H1 (cell line): ENCODE results near the gene OR2AG1. TPM values are rescaled to one million over a fixed set of nuclear protein-coding genes. Genes with fewer than 3 reads are reported as not detected.

Source experiments
- CTCF ChIA-PET: fragments of 300-600 bp; sonication (Branson Sonifier 250); formaldehyde crosslinking; loops from one replicate; lab custom pipeline; 2021; ENCODE audit not compliant: partially characterized antibody; lab: Charles Lee
- POLR2A ChIA-PET: fragments of 300-600 bp; sonication (Branson Sonifier 250); formaldehyde crosslinking; loops from one replicate; lab custom pipeline; 2021; ENCODE audit warnings: inconsistent platforms; ENCODE audit not compliant: partially characterized antibody; lab: Charles Lee
- DNase-seq, 2 experiments: peaks; one replicate each; pipeline versions ENCODE4 v3.0.0 to v3.0.0-alpha.2; 2010 to 2022; ENCODE audit warnings: low spot score in 2 of 2, low read depth in 1 of 2, mixed read lengths in 1 of 2
- FAIRE-seq: peaks from 2 replicates; lab custom pipeline; 2011; peaks lifted over from hg19 to GRCh38; lab: Jason Lieb, UNC
- H2AFZ ChIP-seq: 2 replicates; pipeline ENCODE4 v1.8.1; 2012; ENCODE audit warnings: low read length, inconsistent platforms
- H2AK5ac ChIP-seq: 2 replicates; pipeline ENCODE4 v1.6.1; 2013; ENCODE audit warnings: low read depth, low read length
- H2BK120ac ChIP-seq: replicated peaks from 2 replicates; pipeline ENCODE3; 2013; ENCODE audit warnings: low read depth, low read length, inconsistent platforms
- H2BK12ac ChIP-seq: 2 replicates; pipeline ENCODE4 v1.6.1; 2013; ENCODE audit warnings: low read depth, low read length
- H2BK15ac ChIP-seq: 2 replicates; pipeline ENCODE4 v1.6.1; 2013; ENCODE audit warnings: low read length
- H2BK20ac ChIP-seq: 2 replicates; pipeline ENCODE4 v1.6.1; 2013; ENCODE audit warnings: low read length
- H2BK5ac ChIP-seq: 2 replicates; pipeline ENCODE4 v1.6.1; 2013; ENCODE audit warnings: low read depth, low read length
- H3K14ac ChIP-seq: 2 replicates; pipeline ENCODE4 v1.6.1; 2013; ENCODE audit warnings: inconsistent platforms; ENCODE audit not compliant: insufficient read length
- H3K18ac ChIP-seq: 2 replicates; pipeline ENCODE4 v1.6.1; 2013; ENCODE audit warnings: low read length; ENCODE audit errors: extremely low read depth
- H3K23ac ChIP-seq: 2 replicates; pipeline ENCODE4 v1.6.1; 2013; ENCODE audit warnings: inconsistent platforms; ENCODE audit not compliant: insufficient read length
- H3K23me2 ChIP-seq: 2 replicates; pipeline ENCODE4 v1.6.1; 2013; ENCODE audit warnings: low read depth, low read length
- H3K27ac ChIP-seq: 2 replicates; pipeline ENCODE4 v1.6.1; 2011; ENCODE audit warnings: low read depth, low read length, inconsistent platforms
- H3K27me3 ChIP-seq, 4 experiments: replicated peaks in 1 of 4; 1 replicate in 1 of 4; 2 replicates in 3 of 4; pipeline versions ENCODE4 v1.6.1 to v1.8.1; 2011 to 2013; ENCODE audit warnings: low read length in 3 of 4, mild to moderate bottlenecking in 3 of 4, inconsistent platforms in 2 of 4, mixed read lengths in 2 of 4, moderate library complexity in 1 of 4; ENCODE audit not compliant: control insufficient read depth in 3 of 4, insufficient read depth in 3 of 4; ENCODE audit errors: extremely low read depth in 1 of 4
- H3K36me3 ChIP-seq, 4 experiments: 2 replicates each; pipeline versions ENCODE4 v1.6.1 to v1.8.1; 2011 to 2013; ENCODE audit warnings: mild to moderate bottlenecking in 4 of 4, low read length in 3 of 4, moderate library complexity in 2 of 4, control low read depth in 1 of 4, inconsistent platforms in 1 of 4; ENCODE audit not compliant: insufficient read depth in 4 of 4, control insufficient read depth in 2 of 4
- H3K4ac ChIP-seq: replicated peaks from 2 replicates; pipeline ENCODE3; 2013; ENCODE audit warnings: low read length, low read depth, mixed read lengths, inconsistent platforms; ENCODE audit not compliant: insufficient read length
- H3K4me1 ChIP-seq, 4 experiments: replicated peaks in 1 of 4; 1 replicate in 1 of 4; 2 replicates in 3 of 4; pipeline versions ENCODE4 v1.6.1 to v1.8.1; 2011 to 2013; ENCODE audit warnings: low read length in 3 of 4, inconsistent platforms in 2 of 4, mixed read lengths in 1 of 4; ENCODE audit not compliant: insufficient read depth in 4 of 4, control insufficient read depth in 3 of 4
- H3K4me2 ChIP-seq, 2 experiments: 2 replicates each; pipeline versions ENCODE4 v1.6.1 to v1.8.1; 2011 to 2013; ENCODE audit warnings: low read depth in 2 of 2, low read length in 2 of 2, control low read depth in 1 of 2, inconsistent platforms in 1 of 2, mild to moderate bottlenecking in 1 of 2; ENCODE audit not compliant: insufficient read depth in 1 of 2
- H3K4me3 ChIP-seq, 4 experiments: fragments of 200-600, 300-600 bp in 1 of 4; sonication (generic), shearing (Covaris generic), sonication (Bioruptor Twin) in 1 of 4; 2 replicates each; pipeline versions ENCODE4 v1.5.1 to v1.8.1; 2011 to 2016; ENCODE audit warnings: low read length in 4 of 4, low read depth in 3 of 4, control low read depth in 2 of 4, inconsistent platforms in 2 of 4, mild to moderate bottlenecking in 2 of 4, mixed read lengths in 1 of 4, moderate library complexity in 1 of 4; ENCODE audit not compliant: insufficient read depth in 2 of 4; ENCODE audit errors: extremely low read depth in 1 of 4
- H3K56ac ChIP-seq: replicated peaks from 2 replicates; pipeline ENCODE3; 2013; ENCODE audit warnings: low read depth, mild to moderate bottlenecking, mixed read lengths, low read length, inconsistent platforms; ENCODE audit not compliant: insufficient read length
- H3K79me1 ChIP-seq: 2 replicates; pipeline ENCODE4 v1.6.1; 2013; ENCODE audit warnings: low read depth, low read length, control low read depth
- H3K79me2 ChIP-seq, 2 experiments: 2 replicates each; pipeline versions ENCODE4 v1.6.1 to v1.8.1; 2012 to 2013; ENCODE audit warnings: low read length in 2 of 2, mild to moderate bottlenecking in 2 of 2, inconsistent platforms in 1 of 2; ENCODE audit not compliant: insufficient read depth in 2 of 2, control insufficient read depth in 1 of 2
- H3K9ac ChIP-seq, 4 experiments: replicated peaks in 1 of 4; 1 replicate in 1 of 4; 2 replicates in 3 of 4; pipeline versions ENCODE4 v1.6.1 to v1.8.1; 2011 to 2013; ENCODE audit warnings: low read depth in 3 of 4, low read length in 3 of 4, control low read depth in 2 of 4, mild to moderate bottlenecking in 2 of 4, moderate library complexity in 2 of 4, inconsistent platforms in 1 of 4; ENCODE audit errors: extremely low read depth in 1 of 4
- H3K9me3 ChIP-seq, 2 experiments: 2 replicates each; pipeline versions ENCODE4 v1.6.1 to v1.8.1; 2012 to 2013; ENCODE audit warnings: mild to moderate bottlenecking in 2 of 2, moderate library complexity in 2 of 2, control low read depth in 1 of 2, inconsistent platforms in 1 of 2, low read depth in 1 of 2, low read length in 1 of 2, mixed read lengths in 1 of 2; ENCODE audit not compliant: insufficient read depth in 2 of 2
- H4K20me1 ChIP-seq, 2 experiments: replicated peaks in 1 of 2; 2 replicates each; pipeline versions ENCODE3 to v1.8.1; 2011 to 2013; ENCODE audit warnings: inconsistent platforms in 2 of 2, low read length in 2 of 2, mild to moderate bottlenecking in 1 of 2; ENCODE audit not compliant: insufficient read depth in 2 of 2, control insufficient read depth in 1 of 2
- H4K5ac ChIP-seq: 2 replicates; pipeline ENCODE4 v1.6.1; 2013; ENCODE audit warnings: low read length, low read depth, mixed read lengths, inconsistent platforms; ENCODE audit not compliant: insufficient read length
- H4K8ac ChIP-seq: 2 replicates; pipeline ENCODE4 v1.8.0; 2013; ENCODE audit warnings: mild to moderate bottlenecking, moderate library complexity, low read length, inconsistent platforms; ENCODE audit not compliant: insufficient read depth; ENCODE audit errors: extremely low read depth
- H4K91ac ChIP-seq: replicated peaks from 2 replicates; pipeline ENCODE3; 2013; ENCODE audit warnings: low read length, mixed read lengths, inconsistent platforms; ENCODE audit not compliant: insufficient read length
- PHF8 ChIP-seq: fragments of 200-600 bp; sonication (generic); conservative IDR thresholded peaks from 2 replicates; pipeline ENCODE4 v1.7.1; 2012; ENCODE audit warnings: low read depth, mild to moderate bottlenecking, inconsistent platforms, low read length, moderate library complexity
- WGBS, 2 experiments: shearing (Covaris generic) in 1 of 2; methylation state at CpG; one replicate each; pipeline versions ENCODE4 v1.1.6 to v1.1.7; 2013 to 2015; ENCODE audit warnings: low lambda C conversion rate in 2 of 2, mixed read lengths in 2 of 2, inconsistent platforms in 1 of 2, low coverage in 1 of 2, missing lambda C conversion rate in 1 of 2; ENCODE audit not compliant: insufficient replicate concordance in 2 of 2, insufficient coverage in 1 of 2, insufficient read length in 1 of 2; ENCODE audit errors: extremely low coverage in 1 of 2, missing lambda C conversion rate in 1 of 2; 5-methylcytosine and 5-hydroxymethylcytosine counted together
- polyA plus RNA-seq, 7 experiments: library from polyadenylated mRNA; depleted of rRNA in 3 of 7; stranded (reverse) in 5 of 7; unstranded in 2 of 7; fragments of >200 nt in 5 of 7; fragments of 200-250 nt in 2 of 7; gene quantifications; 1 replicate in 5 of 7; 2 replicates in 1 of 7; 4 replicates in 1 of 7; pipeline versions ENCODE4 v1.2.1 to v1.2.3, GENCODE V29; 2011 to 2013; ENCODE audit warnings: missing spikeins in 2 of 7, mixed read lengths in 2 of 7
- total RNA-seq: library from RNA; stranded (reverse); fragmentation: NEBNext Ultra II Directional; extraction: Animal tissue kit (Norgen Biotek cat#: 25700); gene quantifications from 2 replicates; pipeline ENCODE4 v1.2.1, GENCODE V29; 2021

Gene OR2AG1
- total and polyA plus RNA-seq, 2 of the 8 experiments (the other 6 are each of a cell fraction or from before 2014, with no cell fraction given): not detected

DNA sequence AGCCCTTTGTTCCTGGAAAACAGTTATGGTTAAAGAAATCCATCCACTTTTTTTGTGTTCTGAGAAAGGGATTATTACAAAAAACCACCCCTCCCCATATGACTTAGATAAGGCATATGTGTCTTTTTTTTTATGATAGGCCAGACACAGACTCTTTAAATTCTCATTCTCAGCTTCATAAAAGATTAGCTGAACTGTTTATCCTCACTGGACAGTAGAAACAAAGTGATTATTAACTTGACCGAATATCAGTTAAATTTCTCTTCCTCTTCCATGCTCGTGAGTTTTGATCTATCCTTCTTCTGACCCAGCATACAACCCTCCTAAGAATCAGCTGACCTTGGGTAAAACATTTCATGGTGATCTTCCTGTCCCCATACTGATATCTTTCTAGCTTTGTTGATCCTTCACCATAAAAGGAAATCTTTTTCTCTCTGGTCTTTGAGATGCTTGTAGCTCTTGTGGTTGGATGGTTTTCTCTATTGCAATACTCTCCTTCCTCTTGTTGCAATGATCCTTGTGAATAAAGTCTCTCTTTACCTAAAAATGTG is 37.3 kb upstream of the OR2AG1 start:
- CTCF ChIA-PET: interaction anchor here (1.4 to 7.8 kb wide), 3 partner anchors 7 to 25 kb away, joined by 3 to 86 read pairs (median 36); no protein-coding TSS in a partner anchor
- Histone ChIP-seq H3K79me2 (no peaks in the 10 kb centered on the region), H3K27me3 (no peaks in the 10 kb centered on the region), H4K8ac (no peak overlapping the region), H2BK5ac (no peak overlapping the region), H2BK20ac (no peak overlapping the region), H3K9me3 (no peaks in the 10 kb centered on the region), H3K23me2 (no peaks in the 10 kb centered on the region), H3K4ac (no peak overlapping the region), H3K4me3 (no peak overlapping the region), H3K4me1 (no peaks in the 10 kb centered on the region), H3K79me1 (no peaks in the 10 kb centered on the region), H4K5ac (no peak overlapping the region), H2AFZ (no peak overlapping the region), H2BK12ac (no peak overlapping the region), H2BK120ac (no peak overlapping the region), H4K91ac (no peak overlapping the region), H3K4me2 (no peak overlapping the region), H3K9ac (no peak overlapping the region), H3K18ac (no peak overlapping the region), H3K56ac (no peak overlapping the region), H2BK15ac (no peak overlapping the region), H3K27ac (no peak overlapping the region), H3K14ac (no peak overlapping the region), H3K36me3 (no peaks in the 10 kb centered on the region), H2AK5ac (no peak overlapping the region), H4K20me1 (no peaks in the 10 kb centered on the region)
- FAIRE-seq (no peak), DNase-seq (no peak)
- POLR2A ChIA-PET: interaction anchor here (0.7 kb wide), 1 partner anchor 25 kb away, joined by 3 read pairs; no protein-coding TSS in a partner anchor
- 90% methylated on average over 2 of the region's 2 CpGs; no CpG with 5 or more reads in 1 of the 2 experiments for WGBS, 2 experiments
- TF ChIP-seq PHF8: no peak
- TF ChIP-seq, all 59 proteins: peak for 0
- no peak overlapping the region for H3K23ac ChIP-seq
